IMR-90 (cell line): ENCODE data around the gene ZNF169. TPM values are rescaled to one million over a fixed set of nuclear protein-coding genes. Genes with fewer than 3 reads are reported as not detected.
A peak's percentile ranks its signal among the peaks of the same experiment; 100 is the strongest.

ENCODE experiments used
- MAZ ChIP-seq: IDR thresholded peaks from 2 replicates; pipeline ENCODE4 v1.6.1; 2012; ENCODE audit warnings: low read depth, mild to moderate bottlenecking, low read length, improper control_type of control experiment, moderate library complexity, borderline replicate concordance
- RCOR1 ChIP-seq: IDR thresholded peaks from 2 replicates; pipeline ENCODE4 v1.6.1; 2012; ENCODE audit warnings: mild to moderate bottlenecking, low read length, improper control_type of control experiment; ENCODE audit not compliant: insufficient replicate concordance
- SMC3 ChIP-seq: fragments of 150-350 bp; IDR thresholded peaks from 2 replicates; pipeline ENCODE4 v1.6.1; 2016; ENCODE audit warnings: low read depth, mild to moderate bottlenecking, antibody characterized with exemption, low read length, moderate library complexity
- polyA plus RNA-seq, 3 experiments: library from polyadenylated mRNA; depleted of rRNA; stranded (reverse); fragments of >200 nt; gene quantifications; 2 replicates each; pipeline ENCODE4 v1.2.3, GENCODE V29; 2012; ENCODE audit warnings: low replicate concordance in 1 of 3
- total RNA-seq: library from RNA; depleted of rRNA; stranded (reverse); fragments of >200 nt; gene quantifications from 2 replicates; pipeline ENCODE4 v1.2.3, GENCODE V29; 2012

Gene ZNF169
- total and polyA plus RNA-seq, 2 of the 4 experiments (the other 2 are of a cell fraction) = 2.7 to 3.2 TPM

GRCh38 chr9:94259077-94259862 is at the start of gene ZNF169 (continued):
- TF ChIP-seq SMC3 = no peak
- peak; percentile 17; the same call in 1 of the 2 replicates for TF ChIP-seq MAZ
- TF ChIP-seq RCOR1 = peak; percentile 43
